SW480 (cell line): ENCODE measurements around the gene LMNTD2.
"Not testable (repeated sequence)": the region's sequence is repeated elsewhere in the genome, so short reads cannot be mapped to it uniquely, and the experiment has no call there.

Experiments
- DNase-seq: peaks from one replicate; pipeline ENCODE4 v3.0.0-alpha.2; 2016; ENCODE audit warnings: low spot score

LMNTD2 gene

DNA sequence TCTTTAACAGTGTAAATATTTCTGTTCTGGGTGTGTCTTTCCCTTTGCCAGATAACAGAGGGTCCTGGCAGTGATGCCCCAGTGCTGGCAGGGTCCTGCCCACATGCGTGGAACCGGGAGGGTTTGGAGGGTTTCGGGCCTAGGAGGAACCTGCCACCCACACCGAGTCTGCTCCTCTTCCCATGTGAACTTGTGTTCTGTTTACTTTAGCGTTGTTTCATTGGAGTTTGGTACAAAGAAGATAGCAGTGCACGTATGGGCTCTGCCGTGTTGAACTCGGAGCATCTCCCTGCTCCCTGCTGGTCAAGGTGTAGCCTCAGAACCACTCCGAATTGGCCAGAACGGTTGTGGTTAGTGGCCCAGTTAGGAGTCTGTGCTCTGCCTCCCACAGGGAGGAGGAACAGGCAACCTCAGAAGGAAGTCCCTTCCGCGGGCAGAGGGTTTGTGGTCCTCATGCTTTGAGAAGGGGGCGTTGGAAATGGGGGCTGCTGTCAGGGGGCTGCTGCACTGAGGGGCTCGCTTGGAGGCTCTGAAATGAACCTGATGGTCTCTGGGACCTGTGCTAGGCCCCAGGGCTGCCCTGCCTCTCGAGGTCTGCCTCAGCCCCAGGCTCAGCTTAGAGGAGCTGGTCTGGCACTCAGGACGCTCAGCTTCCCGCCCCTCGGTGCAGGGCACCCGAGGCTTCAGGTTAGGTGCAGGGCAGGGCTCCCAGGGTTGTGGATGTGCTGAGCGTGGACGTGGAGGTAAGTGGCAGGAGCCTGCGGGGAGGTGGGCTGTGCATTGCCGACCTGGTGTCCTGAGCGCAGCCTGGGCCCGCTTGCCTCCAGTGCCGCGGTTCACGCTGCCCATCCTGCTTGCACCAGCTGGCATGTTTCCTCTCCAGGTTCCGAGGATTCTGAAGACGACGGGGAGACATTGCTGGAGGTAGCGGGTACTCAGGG, 26.1 kb upstream of the LMNTD2 start:
- DNase-seq = no peak

- DNase-seq = no peak
These were observed 23.7 kb upstream of the LMNTD2 start for GRCh38 chr11:584287-584686.

GRCh38 chr11:581752-582151, 21.2 kb upstream of the LMNTD2 start:
- no peak for DNase-seq

DNA sequence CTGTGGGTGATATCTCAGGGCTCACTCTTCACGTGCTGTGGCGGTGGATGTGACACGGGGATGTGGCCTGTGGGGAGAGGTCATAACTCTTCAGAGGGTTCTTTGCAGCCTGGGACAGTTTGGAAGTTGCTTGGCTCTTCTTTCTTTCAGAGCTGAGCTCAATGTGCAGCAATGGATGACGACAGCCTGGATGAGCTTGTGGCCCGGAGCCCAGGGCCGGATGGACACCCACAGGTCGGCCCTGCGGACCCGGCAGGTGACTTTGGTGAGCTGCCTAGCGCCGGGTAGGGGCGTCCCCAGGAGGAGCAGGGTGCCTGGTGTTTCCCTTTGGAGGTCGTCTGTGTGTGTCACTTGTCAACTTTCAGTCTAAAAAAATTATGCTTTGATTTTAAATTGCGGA, 20.8 kb upstream of the LMNTD2 start:
- DNase-seq = no peak

GRCh38 chr11:579830-580601, 19.5 kb upstream of the LMNTD2 start:
- no peak for DNase-seq

DNA sequence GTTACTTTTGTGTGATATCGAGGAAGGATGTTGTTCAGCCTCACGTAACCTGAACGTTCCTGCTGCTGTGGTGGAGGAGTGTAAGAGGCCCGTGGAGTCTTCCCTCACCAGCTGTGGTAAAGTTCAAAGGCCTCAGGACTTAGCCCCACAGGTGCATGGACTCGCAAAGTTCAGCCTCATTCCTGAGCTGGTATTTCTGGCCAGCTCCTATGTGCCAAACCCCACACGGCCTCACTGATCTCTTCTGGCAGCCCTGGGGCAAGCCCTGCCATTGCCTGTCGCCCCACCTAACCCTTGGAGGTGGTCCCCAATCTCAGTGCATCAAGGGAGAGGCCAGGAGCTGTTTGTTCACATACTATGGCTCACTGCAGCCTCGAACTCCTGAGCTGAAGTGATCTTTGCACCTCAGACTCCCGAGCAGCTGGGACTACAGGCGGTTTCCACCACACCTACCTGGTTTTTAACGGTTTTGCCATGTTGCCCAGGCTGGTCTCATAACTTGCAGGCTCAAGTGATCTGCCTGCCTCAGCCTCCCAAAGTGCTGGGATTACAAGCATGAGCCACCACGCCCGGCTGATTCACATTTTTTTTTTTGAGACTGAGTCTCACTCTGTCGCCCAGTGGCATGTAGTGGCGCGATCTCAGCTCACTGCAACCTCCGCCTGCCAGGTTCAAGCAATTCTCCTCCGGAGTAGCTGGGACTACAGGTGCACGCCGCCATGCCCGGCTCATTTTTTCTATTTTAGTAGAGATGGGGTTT, 17.9 kb upstream of the LMNTD2 start:
- no peak for DNase-seq

DNA sequence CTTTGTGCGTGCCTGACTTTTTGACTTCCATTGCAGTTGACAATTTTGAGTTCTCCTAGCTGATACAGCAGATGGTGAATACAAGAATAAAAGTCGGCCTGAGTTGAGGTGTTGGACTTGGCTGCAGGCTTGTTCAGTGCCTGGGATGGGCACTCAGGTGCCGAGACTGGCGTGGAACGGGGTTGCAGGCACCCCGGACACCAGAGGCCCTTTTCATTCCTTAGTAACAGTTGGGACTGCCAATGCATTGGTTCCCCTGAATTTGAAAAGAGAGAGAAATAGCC, 17.0 kb upstream of the LMNTD2 start:
- no peak for DNase-seq

DNA sequence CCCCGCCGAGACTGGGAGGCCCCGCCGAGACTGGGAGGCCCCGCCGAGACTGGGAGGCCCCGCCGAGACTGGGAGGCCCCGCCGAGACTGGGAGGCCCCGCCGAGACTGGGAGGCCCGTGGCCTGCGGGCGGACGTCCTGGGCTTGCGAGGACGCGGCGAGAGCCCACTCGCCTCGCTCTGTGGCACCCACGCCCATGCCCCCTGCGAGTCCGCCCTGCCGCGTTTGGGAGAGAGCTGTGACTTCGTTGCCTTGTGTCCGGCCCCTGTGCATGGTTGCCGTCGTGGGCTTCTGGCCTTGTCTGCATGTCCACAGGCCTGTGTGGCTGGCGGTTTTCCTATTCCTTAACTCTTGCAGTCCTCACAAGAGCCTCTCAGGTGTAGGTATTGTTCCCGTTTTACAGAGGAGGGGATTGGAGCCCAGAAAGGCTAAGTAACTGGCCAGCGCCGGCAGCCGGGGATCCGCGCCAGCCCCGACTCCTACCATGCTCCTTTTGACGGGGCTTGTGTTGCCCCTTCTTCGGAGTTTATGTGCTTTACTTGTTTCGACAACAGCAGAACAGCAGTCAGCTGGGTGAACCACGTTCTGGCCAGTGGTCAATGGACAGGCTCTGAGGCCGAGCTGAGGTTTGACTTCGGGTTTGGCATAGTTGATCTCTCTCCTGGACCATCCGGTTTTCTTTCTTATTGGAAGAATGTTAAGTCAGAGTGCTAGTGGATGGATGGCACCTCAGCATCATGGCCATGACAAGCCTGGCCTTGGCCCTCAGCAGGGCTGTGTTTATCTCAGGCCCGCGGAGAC, 16.5 kb upstream of the LMNTD2 start:
- no peak for DNase-seq

- DNase-seq = peak; percentile 91
These were observed 15.6 kb upstream of the LMNTD2 start, which contains the start of gene PHRF1 for GRCh38 chr11:575996-576768. PHRF1 (plus strand) TSS chr11:576470; CDS start chr11:581513, 5,043 bp downstream.

GRCh38 chr11:575313-575995, 14.9 kb upstream of the LMNTD2 start:
- peak; percentile 66 for DNase-seq

- DNase-seq = no peak
These were observed 14.2 kb upstream of the LMNTD2 start for GRCh38 chr11:574632-575312.

DNA sequence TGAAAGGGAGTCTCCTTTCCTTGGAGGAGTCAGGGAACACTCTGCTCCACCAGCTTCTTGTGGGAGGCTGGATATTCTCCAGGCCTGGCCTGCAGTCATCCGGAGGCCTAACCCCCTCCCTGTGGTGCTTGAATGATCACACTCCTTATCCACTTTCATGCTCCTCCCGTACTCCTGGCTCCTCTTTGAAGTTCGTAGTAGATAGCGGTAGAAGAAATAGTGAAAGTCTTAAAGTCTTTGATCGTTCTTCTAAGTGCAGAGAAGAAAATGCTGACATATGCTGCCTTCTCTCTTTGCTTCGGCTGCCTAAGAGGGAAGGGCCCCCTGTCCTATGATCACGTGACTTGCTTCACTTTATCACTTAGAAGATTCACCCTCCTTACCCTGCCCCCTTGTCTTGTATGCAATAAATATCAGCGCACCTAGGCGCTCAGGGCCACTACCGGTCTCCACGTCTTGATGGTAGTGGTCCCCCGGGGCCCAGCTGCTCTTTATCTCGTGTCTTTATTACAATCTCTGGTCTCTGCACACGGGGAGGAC, 13.6 kb upstream of the LMNTD2 start:
- DNase-seq = not testable (repeated sequence)

DNA sequence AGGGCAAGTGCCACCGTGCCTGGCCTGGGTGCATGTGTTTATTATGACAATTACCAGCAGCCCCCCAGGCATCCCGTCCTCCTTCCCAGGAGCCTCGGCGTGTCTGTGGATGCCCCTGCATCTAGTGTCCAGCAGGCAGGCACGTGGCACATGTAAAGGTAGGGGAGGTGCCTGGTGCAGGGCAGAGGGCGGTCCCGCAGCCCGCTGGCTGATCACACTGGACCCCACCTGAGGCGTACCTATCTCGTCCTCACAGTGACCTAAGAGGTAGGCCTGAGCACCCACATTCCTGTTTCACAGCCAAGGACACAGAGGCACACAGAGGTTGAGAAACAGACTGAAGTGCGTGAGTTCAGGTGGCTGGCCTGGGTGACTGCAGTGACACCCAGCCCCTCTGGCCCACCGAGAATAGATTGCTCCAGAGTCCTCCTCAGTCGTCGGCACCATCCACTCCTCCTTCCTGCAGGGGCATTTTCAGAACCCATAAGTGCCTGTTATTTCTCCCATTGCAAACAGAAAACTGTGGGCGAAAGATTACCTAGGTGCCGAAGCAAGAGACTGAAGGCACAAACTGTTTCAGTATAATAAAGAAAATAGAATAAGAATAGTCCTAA, 12.7 kb upstream of the LMNTD2 start:
- no peak for DNase-seq

- DNase-seq = no peak
These were observed 11.3 kb upstream of the LMNTD2 start for GRCh38 chr11:571802-572185.

DNA sequence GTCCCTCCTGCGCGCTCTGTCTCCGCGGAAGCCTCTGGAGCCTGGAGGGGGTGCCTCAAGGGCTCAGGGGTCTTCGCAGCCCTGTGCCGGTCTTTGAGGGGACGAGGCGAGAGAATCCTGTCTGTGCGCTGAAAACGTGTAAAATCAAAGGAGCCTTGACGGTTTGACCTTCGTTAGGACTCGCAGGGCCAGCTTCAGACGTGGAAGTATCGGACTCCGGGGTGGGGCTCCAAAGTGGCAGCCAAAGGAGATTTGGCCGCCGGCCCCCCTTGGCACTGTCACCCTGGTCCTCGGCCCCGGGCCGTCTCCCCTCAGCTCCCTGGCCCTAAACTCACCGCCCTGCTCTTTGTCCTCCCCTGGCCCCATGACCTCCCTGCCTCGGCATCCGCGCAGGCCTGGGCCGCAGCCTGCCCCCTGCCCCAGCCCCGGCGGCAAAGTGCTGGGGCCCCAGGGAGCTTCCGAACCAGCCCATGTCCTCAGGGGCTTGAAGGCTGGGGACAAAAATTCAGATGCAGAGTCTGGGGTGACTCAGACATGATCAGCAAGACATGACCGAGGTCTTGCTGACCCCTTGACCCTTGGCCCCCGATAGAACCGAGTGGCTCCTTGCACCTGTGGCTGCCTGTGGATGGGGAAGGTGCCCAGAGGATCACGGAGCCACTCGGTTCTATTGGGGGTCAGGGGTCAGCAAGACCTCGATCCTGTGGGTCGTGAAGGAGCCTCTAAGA, 8.8 kb upstream of the LMNTD2 start:
- DNase-seq = no peak

DNA sequence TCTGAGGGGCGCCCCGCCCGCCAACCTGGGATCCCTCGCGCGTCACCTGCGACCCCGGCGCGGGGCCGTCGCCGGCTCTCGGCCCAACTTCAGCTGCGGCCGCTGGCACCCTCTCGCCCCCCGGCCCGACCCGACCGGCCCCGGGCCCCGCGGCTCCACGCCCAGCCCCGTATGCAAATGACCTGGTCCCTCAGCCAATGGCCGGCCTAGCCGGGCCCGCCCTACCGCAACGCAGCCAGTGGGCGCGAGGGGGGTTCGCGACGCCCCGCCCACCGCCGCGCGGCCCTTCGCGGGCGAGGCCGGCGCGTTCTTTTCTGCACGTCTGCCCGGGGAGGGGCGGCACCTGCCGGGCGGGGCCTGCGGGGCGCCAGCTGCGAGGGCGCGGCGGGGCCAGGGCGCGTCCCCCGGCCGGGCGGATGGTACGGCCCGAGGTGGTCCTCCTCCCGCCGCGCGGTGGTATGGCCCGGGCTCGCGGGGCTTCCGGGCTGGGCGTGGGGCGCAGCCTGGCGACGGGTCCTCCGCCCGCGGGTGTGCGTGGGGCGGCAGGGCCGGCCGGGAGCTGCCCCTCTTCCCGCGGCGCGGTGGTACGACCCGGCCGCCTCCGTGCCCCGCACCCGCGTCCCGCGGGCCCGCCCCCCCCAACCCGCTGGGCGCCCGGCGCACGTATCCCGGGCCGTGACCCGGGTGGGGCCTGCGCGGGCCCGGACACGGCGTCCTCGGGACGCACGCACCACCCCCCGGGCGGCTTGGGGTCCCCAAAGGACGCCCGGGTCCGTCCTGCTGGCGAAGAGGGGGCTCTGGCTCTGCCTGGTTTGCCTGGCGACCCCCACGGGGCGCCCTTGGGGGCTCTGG, 8.0 kb upstream of the LMNTD2 start:
- peak; percentile 89 for DNase-seq

- no peak for DNase-seq
These were observed 7.2 kb upstream of the LMNTD2 start for GRCh38 chr11:567629-568292.
